ENCODE measurements around the gene S100A6.

The S100A6 gene

DNA sequence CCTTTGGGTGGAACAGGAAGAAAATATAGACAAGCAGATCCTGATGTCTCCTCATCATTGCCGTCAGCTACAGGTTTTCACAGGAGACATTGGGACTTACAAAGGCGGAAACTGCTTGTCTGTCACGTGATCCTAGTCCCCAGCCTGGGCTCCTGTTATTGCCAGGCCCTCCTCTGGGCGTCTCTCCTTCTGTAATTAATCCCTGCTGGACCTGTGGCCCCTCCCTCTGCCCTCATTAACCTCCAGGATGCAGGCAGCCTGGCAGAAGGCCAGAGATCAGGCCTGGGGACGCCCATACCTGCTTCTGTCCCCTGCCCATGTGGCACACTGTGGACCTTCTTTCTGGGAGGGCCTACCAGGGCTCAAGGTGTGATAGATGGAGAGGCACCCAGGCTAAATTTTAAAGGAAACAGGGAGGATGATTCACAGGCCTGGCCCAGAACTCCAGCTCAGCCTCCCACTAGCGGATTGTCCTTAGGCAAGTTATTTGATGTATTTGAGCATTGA, 2.6 kb upstream of the S100A6 start:
- peaks cover 88% of the 10 kb centered on the region for H3K4me1 Mint-ChIP-seq
- DNase-seq: no peak
- peaks cover 8% of the 10 kb centered on the region for H3K27me3 Mint-ChIP-seq (ENCODE audit: low read depth, poor library complexity)
- TF ChIP-seq, protein P1, sequence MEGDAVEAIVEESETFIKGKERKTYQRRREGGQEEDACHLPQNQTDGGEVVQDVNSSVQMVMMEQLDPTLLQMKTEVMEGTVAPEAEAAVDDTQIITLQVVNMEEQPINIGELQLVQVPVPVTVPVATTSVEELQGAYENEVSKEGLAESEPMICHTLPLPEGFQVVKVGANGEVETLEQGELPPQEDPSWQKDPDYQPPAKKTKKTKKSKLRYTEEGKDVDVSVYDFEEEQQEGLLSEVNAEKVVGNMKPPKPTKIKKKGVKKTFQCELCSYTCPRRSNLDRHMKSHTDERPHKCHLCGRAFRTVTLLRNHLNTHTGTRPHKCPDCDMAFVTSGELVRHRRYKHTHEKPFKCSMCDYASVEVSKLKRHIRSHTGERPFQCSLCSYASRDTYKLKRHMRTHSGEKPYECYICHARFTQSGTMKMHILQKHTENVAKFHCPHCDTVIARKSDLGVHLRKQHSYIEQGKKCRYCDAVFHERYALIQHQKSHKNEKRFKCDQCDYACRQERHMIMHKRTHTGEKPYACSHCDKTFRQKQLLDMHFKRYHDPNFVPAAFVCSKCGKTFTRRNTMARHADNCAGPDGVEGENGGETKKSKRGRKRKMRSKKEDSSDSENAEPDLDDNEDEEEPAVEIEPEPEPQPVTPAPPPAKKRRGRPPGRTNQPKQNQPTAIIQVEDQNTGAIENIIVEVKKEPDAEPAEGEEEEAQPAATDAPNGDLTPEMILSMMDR (IDR thresholded peaks at IDR 0.05): no peak
- H3K4me3 Mint-ChIP-seq: no peak overlapping the region
- H3K27ac Mint-ChIP-seq: no peak overlapping the region
- H3K9me3 Mint-ChIP-seq: no peaks in the 10 kb centered on the region
- H3K36me3 Mint-ChIP-seq (ENCODE audit: low read depth): no peaks in the 10 kb centered on the region

DNA sequence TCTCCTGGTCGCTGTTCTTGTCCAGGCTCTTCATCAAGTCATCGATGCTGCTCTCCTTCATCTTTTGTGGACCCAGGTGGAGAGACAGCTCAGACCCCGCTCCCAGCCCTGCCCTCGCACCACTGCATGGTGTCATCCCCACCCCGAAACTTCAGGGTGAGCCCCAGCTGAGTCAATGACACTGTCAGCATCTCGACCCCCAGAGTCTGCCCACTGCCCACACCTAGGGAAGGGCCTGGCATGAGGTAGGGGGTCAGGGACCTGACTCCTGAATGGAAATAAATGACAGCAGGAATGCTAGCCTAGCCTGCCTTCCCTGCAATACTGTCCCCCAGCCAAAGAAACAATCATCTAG, 1.6 kb upstream of the S100A6 start:
- H3K36me3 Mint-ChIP-seq (ENCODE audit: low read depth): no peaks in the 10 kb centered on the region
- no peak overlapping the region for H3K4me3 Mint-ChIP-seq
- H3K27me3 Mint-ChIP-seq (ENCODE audit: low read depth, poor library complexity): peaks cover 6% of the 10 kb centered on the region
- no peaks in the 10 kb centered on the region for H3K9me3 Mint-ChIP-seq
- peaks cover 88% of the 10 kb centered on the region for H3K4me1 Mint-ChIP-seq
- H3K27ac Mint-ChIP-seq: no peak overlapping the region
- DNase-seq: no peak
- TF ChIP-seq, protein P1 (IDR thresholded peaks at IDR 0.05): no peak

DNA sequence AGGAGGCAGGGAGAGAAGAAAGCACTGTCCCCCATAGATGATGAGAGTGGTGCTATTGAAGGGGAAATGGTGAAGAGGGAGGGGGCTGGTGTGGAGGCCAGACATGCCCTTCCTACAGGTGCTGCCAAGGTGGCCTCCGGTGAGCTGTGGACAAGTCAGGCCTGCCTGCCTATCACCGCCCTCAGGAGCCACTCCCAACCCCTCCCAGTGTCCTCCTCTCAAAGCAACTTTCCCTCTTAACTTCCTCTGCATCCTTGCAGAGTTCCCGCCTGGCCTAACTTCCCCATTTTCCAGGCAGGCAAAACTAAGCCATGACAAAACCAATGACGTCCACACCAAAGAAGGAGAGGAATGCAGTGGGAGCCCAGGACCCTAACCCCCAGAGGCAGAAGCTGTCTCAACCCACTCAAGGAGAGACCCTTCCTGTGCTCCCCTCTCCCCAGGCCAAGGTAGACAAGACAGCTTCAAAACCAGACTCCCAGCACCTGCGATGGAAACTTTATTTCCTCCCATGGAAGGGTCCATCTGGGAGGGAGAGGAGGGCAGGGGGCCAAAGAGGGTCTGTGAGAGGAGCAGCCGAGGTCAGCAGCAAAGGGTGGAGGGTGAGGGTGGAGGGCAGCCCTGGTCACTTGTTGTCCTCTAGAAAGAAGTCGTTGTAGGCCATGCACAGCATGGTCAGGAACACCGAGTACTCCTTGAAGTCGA, 1.0 kb upstream of the S100A6 start:
- H3K27me3 Mint-ChIP-seq (ENCODE audit: low read depth, poor library complexity): peaks cover 6% of the 10 kb centered on the region
- DNase-seq: no peak
- peaks cover 86% of the 10 kb centered on the region for H3K4me1 Mint-ChIP-seq
- TF ChIP-seq, protein P1 (IDR thresholded peaks at IDR 0.05): no peak
- no peaks in the 10 kb centered on the region for H3K36me3 Mint-ChIP-seq (ENCODE audit: low read depth)
- H3K4me3 Mint-ChIP-seq: no peak overlapping the region
- H3K27ac Mint-ChIP-seq: no peak overlapping the region
- no peaks in the 10 kb centered on the region for H3K9me3 Mint-ChIP-seq

DNA sequence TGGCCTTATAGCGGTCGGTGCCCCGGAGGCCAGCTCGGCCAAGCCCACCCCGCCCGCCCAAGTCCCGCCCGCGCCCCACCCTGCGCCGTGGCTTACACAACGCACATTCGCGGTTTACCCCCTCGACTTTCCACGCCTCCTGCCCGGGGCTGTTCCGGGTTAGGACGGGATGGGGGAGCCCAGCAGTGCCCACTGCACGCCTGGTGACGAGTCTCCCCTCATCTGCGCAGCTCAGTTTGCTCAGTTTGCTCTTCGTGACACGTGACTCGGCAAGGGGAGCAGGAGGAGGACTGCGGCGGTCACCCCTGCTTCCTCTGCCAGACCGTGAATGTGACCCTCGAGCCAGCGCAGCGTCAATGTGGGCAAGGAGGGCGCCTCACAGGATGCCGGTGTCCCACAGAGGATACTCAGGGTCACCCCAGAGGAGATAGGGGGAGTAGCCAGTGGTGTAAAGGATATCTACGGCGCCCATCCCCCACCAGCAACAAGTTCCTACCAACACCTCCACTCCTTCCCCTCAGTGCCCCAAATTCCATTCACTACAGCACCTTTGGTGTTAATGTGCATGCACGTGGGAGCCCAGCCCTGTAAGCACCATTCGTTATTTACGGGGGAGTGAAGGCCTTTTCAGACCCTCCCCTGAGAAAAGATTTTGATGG, 350 bp upstream of the S100A6 start:
- no peak overlapping the region for H3K27ac Mint-ChIP-seq
- peaks cover 2% of the 10 kb centered on the region for H3K27me3 Mint-ChIP-seq (ENCODE audit: low read depth, poor library complexity)
- H3K4me1 Mint-ChIP-seq: peaks cover 79% of the 10 kb centered on the region
- H3K9me3 Mint-ChIP-seq: no peaks in the 10 kb centered on the region
- TF ChIP-seq, protein P1 (IDR thresholded peaks at IDR 0.05): no peak
- H3K36me3 Mint-ChIP-seq (ENCODE audit: low read depth): no peaks in the 10 kb centered on the region
- peak overlapping the region; percentile 68 for H3K4me3 Mint-ChIP-seq
- no peak for DNase-seq

DNA sequence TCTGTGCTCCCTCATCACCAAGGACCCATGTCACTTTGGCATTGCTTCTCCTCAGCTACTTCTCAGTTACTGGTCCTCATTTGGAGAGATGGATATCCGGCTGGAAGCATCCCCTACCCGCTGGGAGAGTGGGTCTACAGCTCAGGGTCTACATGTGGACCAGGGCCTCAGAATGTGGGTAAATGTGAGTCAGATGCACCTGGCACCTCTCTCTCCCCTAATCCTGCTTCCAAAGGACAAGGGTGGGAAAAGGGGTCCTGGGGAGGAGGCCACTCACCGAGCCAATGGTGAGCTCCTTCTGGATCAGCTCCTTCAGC, 908 bp downstream of the S100A6 start:
- Mint-ChIP-seq H3K9me3 (no peaks in the 10 kb centered on the region), H3K4me1 (peaks cover 66% of the 10 kb centered on the region), H3K4me3 (peak overlapping the region; percentile 19), H3K36me3 (ENCODE audit: low read depth) (no peaks in the 10 kb centered on the region), H3K27ac (no peak overlapping the region), H3K27me3 (ENCODE audit: low read depth, poor library complexity) (no peaks in the 10 kb centered on the region)
- no peak for DNase-seq
- TF ChIP-seq, protein P1 (IDR thresholded peaks at IDR 0.05): no peak
